ENCODE data around the gene ACVRL1. TPM values are rescaled to one million over a fixed set of nuclear protein-coding genes. Genes with fewer than 3 reads are reported as not detected.

Gene ACVRL1
- total and polyA plus RNA-seq, 9 of the 15 experiments (the other 6 are each of a cell fraction or from before 2014, with no cell fraction given) = 0.07 to 1.4 (median 0.30) TPM

- no peak for TF ChIP-seq POLR2AphosphoS2 (IDR thresholded peaks at IDR 0.05; ENCODE audit: low read length)
- no peak for TF ChIP-seq CBX8 (IDR thresholded peaks at IDR 0.05; ENCODE audit: borderline replicate concordance, extremely low read depth, low read depth, low read length, poor library complexity, severe bottlenecking)
- no peak for TF ChIP-seq ZNF174 (CRISPR knock-in tag; IDR thresholded peaks at IDR 0.05)
- TF ChIP-seq GATAD2A (IDR thresholded peaks at IDR 0.05) = no peak
- peak; percentile 28; the same call in 1 of the 2 replicates for TF ChIP-seq GABPA (tag; conservative IDR thresholded peaks at IDR 0.05; ENCODE audit: low read depth)
- peak; percentile 2; the same call in 1 of the 2 replicates for TF ChIP-seq POLR2G (IDR thresholded peaks at IDR 0.05; ENCODE audit: low read depth, low read length)
- TF ChIP-seq ZNF277 (CRISPR knock-in tag; IDR thresholded peaks at IDR 0.05; ENCODE audit: borderline replicate concordance) = no peak
- TF ChIP-seq PCBP2 (IDR thresholded peaks at IDR 0.05; ENCODE audit: low read depth, low read length, poor library complexity, severe bottlenecking) = no peak
- no peak for TF ChIP-seq CREB1 (IDR thresholded peaks at IDR 0.05)
- no peak for TF ChIP-seq CREB1 (CRISPR knock-in tag; IDR thresholded peaks at IDR 0.05)
- TF ChIP-seq HMGXB4 (CRISPR knock-in tag; IDR thresholded peaks at IDR 0.05) = no peak
- TF ChIP-seq PHF20 (IDR thresholded peaks at IDR 0.05; ENCODE audit: partially characterized antibody) = no peak
- TF ChIP-seq NR0B1 (IDR thresholded peaks at IDR 0.05; ENCODE audit: partially characterized antibody) = no peak
Measured at GRCh38 chr12:51951843-51952722, 44.8 kb downstream of the ACVRL1 start (continued).
